Ishikawa (cell line): ENCODE data around the gene C11orf21.

Experiments used
- CEBPB ChIP-seq: IDR thresholded peaks from 2 replicates; pipeline ENCODE4 v1.6.1; 2012
- CREB1 ChIP-seq: IDR thresholded peaks from 2 replicates; pipeline ENCODE4 v1.6.1; 2012; ENCODE audit warnings: low read depth
- EGR1 ChIP-seq: IDR thresholded peaks from 2 replicates; pipeline ENCODE4 v1.6.1; 2012
- EP300 ChIP-seq: IDR thresholded peaks from 2 replicates; pipeline ENCODE4 v1.6.1; 2012; ENCODE audit warnings: borderline replicate concordance
- FOXM1 ChIP-seq: IDR thresholded peaks from 2 replicates; pipeline ENCODE4 v1.6.1; 2012; ENCODE audit warnings: low read depth, borderline replicate concordance
- NFIC ChIP-seq: IDR thresholded peaks from 2 replicates; pipeline ENCODE4 v1.6.1; 2012
- RAD21 ChIP-seq: IDR thresholded peaks from 2 replicates; pipeline ENCODE4 v1.6.1; 2012; ENCODE audit warnings: low read depth
- REST ChIP-seq: IDR thresholded peaks from 2 replicates; pipeline ENCODE4 v1.6.1; 2012; ENCODE audit warnings: low read depth, mild to moderate bottlenecking
- TAF1 ChIP-seq: IDR thresholded peaks from 2 replicates; pipeline ENCODE4 v1.6.1; 2012; ENCODE audit warnings: low read depth, mild to moderate bottlenecking
- TCF12 ChIP-seq: IDR thresholded peaks from 2 replicates; pipeline ENCODE4 v1.6.1; 2012; ENCODE audit warnings: low read depth
- TEAD4 ChIP-seq: IDR thresholded peaks from 2 replicates; pipeline ENCODE4 v1.6.1; 2012
- YY1 ChIP-seq: IDR thresholded peaks from 2 replicates; pipeline ENCODE4 v1.6.1; 2012; ENCODE audit warnings: low read depth
- ZBTB7A ChIP-seq: IDR thresholded peaks from 2 replicates; pipeline ENCODE4 v1.6.1; 2012; ENCODE audit warnings: low read depth
- TF ChIP-seq, protein P1 (sequence below): IDR thresholded peaks from 2 replicates; pipeline ENCODE4 v1.6.1; 2012
- TF ChIP-seq, protein P2 (sequence below): IDR thresholded peaks from 2 replicates; pipeline ENCODE4 v1.6.1; 2012

The C11orf21 gene

GRCh38 chr11:2325123-2325522 is 23.4 kb upstream of the C11orf21 start:
- no peak for TF ChIP-seq NFIC
- no peak for TF ChIP-seq EP300
- no peak for TF ChIP-seq RAD21
- TF ChIP-seq EGR1 = no peak
- no peak for TF ChIP-seq YY1
- TF ChIP-seq CEBPB = no peak
- no peak for TF ChIP-seq TAF1
- no peak for TF ChIP-seq ZBTB7A
- no peak for TF ChIP-seq TEAD4
- TF ChIP-seq, protein P1, sequence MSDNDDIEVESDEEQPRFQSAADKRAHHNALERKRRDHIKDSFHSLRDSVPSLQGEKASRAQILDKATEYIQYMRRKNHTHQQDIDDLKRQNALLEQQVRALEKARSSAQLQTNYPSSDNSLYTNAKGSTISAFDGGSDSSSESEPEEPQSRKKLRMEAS = no peak
- TF ChIP-seq TCF12 = no peak
- TF ChIP-seq FOXM1 = no peak
- TF ChIP-seq REST = no peak
- no peak for TF ChIP-seq CREB1
- TF ChIP-seq, protein P2, sequence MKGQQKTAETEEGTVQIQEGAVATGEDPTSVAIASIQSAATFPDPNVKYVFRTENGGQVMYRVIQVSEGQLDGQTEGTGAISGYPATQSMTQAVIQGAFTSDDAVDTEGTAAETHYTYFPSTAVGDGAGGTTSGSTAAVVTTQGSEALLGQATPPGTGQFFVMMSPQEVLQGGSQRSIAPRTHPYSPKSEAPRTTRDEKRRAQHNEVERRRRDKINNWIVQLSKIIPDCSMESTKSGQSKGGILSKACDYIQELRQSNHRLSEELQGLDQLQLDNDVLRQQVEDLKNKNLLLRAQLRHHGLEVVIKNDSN = no peak

DNA sequence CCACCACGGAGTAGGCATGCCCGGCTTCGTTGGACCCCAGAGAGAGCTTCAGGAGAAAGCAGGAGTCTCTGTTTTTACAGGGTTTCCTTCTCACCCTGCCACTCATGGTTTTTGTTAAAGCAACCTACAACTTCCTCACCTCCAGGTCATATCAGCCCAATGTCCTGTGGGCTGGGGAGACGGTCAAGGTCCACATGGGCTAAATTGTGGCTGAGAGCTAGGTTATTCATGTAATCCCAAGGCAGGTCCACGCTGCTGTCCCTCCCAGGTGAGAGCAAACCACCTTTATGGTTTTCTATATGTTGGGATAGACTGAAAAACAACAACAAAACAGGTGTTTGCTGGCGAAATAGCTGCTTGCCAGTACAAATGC is 19.6 kb upstream of the C11orf21 start:
- TF ChIP-seq EGR1 (no peak), FOXM1 (no peak), CEBPB (no peak), TEAD4 (no peak), NFIC (no peak), YY1 (no peak), ZBTB7A (no peak), CREB1 (no peak), EP300 (no peak), REST (no peak), TCF12 (no peak), RAD21 (no peak)
- TF ChIP-seq, protein P1 = no peak
- TF ChIP-seq, protein P2 = no peak

GRCh38 chr11:2320568-2321310 is 19.0 kb upstream of the C11orf21 start:
- TF ChIP-seq ZBTB7A (no peak), YY1 (no peak), FOXM1 (no peak), TEAD4 (no peak), RAD21 (no peak), CREB1 (no peak), EP300 (no peak), NFIC (no peak), EGR1 (no peak), CEBPB (no peak)
- TF ChIP-seq, protein P1 = no peak

DNA sequence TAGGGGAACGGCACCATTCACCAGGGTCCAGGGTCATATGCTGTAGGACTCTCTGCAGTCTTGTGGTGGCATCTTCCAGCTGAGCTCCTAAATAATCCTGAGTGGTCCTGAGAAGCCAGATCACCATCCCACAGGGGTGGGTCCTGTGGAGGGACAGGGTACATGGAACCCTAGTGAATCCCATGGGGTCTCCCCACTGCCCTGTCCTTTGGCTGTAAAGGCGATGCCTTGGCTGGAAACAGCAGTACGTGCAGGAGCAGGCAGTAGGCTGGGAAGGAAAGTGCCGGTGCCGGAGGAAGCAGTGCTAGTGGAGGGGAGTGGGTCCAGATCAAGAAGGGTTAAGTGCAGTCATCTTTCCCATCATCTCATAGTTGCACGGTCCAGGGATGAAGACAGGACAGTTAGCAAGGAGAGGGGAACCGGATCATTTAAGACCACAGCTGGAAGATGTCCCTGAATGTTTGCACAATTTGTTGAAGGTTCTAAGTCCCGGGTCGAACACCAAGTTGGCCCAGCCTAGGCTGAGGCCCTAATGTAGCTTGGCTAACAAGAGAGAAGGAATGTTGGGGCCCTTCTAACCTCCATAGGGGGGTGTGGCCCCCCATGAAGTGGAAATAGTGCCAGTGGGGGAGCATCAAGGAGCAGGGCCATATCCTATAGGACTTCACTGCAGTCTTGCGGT is 18.2 kb upstream of the C11orf21 start:
- TF ChIP-seq ZBTB7A (no peak), YY1 (no peak), EGR1 (no peak), RAD21 (no peak), CREB1 (no peak), TEAD4 (no peak)
- TF ChIP-seq, protein P2 = no peak

DNA sequence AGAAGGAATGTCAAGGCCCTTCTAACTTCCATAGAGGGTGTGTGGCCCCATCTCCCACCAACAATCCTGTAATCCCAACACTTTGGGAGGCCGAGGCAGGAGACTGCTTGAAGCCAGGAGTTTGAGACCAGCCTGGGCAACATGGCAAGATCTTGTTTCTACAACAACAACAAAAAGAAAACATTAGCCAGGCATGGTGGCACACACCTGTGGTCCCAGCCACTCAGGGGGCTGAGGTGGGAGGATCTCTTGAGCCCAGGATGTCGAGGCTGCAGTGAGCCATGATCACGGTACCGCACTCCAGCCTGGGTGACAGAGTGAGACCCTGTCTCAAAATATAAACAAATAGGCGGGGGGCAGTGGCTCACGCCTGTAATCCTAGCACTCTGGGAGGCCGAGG is 17.0 kb upstream of the C11orf21 start:
- no peak for TF ChIP-seq EGR1
- no peak for TF ChIP-seq TAF1
- TF ChIP-seq NFIC = no peak
- TF ChIP-seq CEBPB = no peak
- TF ChIP-seq EP300 = no peak
- TF ChIP-seq YY1 = no peak
- no peak for TF ChIP-seq ZBTB7A
- no peak for TF ChIP-seq CREB1
- TF ChIP-seq TCF12 = no peak
- TF ChIP-seq, protein P2 = no peak
